DMS79 (cell line): Measurements from ENCODE around the gene CALHM3.
"Not testable (repeated sequence)": the region's sequence is repeated elsewhere in the genome, so short reads cannot be mapped to it uniquely, and the experiment has no call there.

Source experiments
- DNase-seq: peaks from one replicate; lab custom pipeline; 2025; lab: John Stamatoyannopoulos, UW

CALHM3 gene

GRCh38 chr10:103479135-103479534 lies at the start of gene CALHM3:
TSS of gene CALHM3 (minus strand) at chr10:103479240. CDS start at chr10:103479032, 208 bp downstream.
- no peak for DNase-seq

GRCh38 chr10:103528549-103528948 lies 49.5 kb upstream of the CALHM3 start:
- no peak for DNase-seq

- not testable (repeated sequence) for DNase-seq
These were observed 48.4 kb upstream of the CALHM3 start for GRCh38 chr10:103527476-103527875.

DNA sequence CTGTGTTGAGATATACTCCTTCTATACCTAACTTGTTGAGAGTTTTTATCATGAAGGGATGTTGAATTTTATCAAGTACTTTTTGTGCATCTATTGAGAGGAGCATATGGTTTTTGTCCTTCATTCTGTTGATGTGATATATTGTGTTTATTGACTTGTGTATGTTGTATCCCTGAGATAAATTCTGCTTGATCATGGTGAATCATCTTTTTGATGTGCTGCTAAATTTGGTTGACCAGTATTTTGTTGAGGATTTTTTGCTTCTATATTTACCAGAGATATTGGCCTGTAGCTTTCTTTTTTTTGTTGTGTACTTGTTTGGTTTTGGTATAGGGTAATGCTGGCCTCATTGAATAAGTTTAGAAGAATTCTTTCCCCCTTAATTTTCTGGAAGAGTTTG lies 46.9 kb upstream of the CALHM3 start:
- no peak for DNase-seq

DNA sequence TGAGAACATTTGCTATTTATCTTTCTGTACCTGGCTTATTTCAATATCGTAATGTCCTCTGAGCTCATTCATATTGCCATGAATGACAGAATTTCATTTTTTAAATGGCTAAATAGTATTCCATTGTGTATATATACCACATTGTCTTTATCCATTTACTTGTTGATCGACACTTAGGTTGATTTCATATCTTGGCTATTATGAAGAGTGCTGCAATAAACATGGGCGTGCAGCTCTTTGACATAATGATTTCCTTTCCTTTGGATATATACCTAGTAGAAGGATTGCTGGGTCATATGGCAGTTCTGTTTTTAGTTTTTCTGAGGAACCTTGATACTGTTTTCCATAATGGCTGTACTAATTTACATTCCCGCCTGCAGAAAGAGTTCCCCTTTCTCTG lies 44.6 kb upstream of the CALHM3 start:
- no peak for DNase-seq

GRCh38 chr10:103522006-103522405 lies 43.0 kb upstream of the CALHM3 start:
- DNase-seq, result not testable (repeated sequence)

DNA sequence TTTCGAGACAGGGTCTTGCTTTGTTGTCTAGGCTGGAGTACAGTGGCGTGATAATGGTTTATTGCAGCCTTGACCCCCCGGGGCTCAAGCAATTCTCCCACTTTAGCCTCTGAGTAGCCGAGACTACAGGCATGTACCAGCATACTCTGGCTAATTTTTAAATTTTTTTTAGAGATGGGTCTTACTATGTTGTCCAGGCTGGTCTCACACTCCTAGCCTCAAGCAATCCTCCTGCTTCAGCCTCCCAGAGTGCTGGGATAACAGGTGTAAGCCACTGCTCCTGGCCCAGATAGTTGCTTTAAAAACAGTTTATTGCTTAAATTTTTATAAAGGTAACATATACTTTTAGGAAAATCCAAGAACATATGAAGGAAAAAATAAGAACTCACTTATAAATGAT lies 40.8 kb upstream of the CALHM3 start:
- no peak for DNase-seq

- no peak for DNase-seq
These were observed 38.4 kb upstream of the CALHM3 start for GRCh38 chr10:103517234-103518085.

DNA sequence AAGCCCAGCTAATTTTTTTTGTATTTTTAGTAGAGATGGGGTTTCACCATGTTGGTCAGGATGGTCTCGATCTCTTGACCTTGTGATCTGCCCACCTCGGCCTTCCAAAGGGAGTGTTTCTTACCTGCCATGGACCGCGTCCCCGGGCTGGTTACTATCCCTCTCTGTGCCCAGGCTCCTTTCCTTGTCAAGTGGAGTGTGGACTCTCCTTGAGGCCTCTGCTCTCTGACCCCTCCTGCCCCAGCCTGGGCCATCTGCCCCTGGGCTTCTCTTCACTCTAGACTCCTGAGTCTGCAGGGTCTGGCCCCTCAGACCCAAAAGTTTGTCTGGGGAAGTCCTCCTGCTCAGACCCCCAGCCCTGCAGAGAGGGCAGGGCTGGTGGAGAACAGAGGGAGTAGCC lies 35.2 kb upstream of the CALHM3 start:
- DNase-seq, result no peak

GRCh38 chr10:103513380-103514060 lies 34.5 kb upstream of the CALHM3 start:
- no peak for DNase-seq

DNA sequence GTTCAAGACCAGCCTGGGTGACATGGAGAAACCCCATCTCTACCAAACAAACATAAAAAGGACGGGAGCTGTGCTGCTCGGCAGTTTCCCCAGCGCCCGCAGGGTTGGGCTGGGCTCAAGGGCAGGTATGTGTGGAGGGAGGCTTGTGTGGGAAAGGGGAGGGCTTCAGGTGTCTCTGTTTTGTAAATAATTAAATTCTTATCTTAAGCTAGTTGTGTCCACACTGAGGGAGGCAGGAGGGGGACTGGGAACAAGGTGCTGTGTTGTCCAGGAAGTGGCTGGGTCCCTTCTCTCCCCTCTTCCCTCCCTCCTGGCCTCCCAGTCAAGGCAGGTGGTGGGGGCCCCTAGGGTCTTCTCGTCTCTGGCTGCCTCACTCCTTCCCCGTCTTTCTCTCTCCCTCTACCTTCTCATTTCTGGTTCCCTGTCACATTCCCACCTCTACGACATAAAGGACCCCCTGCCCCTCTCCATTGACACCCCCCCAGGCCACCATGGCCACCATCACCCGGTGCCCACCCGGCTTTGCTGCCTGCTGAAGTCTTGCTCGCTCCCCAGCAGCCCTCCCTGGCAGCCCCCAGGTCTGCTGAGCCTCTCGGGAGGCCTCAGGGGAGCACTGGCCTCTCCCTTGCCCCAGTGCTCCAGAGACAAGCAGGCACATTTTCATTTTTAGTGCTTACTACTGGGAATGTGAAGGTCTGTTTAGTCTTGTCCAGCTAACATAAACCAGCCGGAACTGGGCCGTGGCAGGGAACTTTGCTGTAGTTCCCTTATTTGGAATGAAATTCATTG lies 33.7 kb upstream of the CALHM3 start:
- DNase-seq, result no peak

DNA sequence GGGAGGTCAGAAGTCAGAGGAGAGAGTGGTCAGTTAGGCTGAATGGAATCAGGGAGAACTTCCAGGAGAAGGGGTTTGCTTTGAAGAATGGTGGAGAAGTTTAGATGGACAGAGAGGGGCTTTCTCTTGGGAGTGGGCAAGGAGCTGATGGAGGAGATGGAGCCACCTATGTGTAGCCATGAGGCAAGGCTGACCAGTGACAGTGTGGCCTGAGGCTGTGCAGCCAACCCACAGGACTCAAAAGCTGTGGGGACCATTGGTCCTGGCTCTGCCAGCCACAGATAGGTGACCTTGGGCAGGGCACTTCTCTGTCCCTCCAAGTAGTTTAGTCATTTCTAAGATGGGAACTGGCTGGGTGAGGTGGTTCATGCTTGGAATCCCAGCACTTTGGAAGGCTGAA lies 33.1 kb upstream of the CALHM3 start:
- no peak for DNase-seq

DNA sequence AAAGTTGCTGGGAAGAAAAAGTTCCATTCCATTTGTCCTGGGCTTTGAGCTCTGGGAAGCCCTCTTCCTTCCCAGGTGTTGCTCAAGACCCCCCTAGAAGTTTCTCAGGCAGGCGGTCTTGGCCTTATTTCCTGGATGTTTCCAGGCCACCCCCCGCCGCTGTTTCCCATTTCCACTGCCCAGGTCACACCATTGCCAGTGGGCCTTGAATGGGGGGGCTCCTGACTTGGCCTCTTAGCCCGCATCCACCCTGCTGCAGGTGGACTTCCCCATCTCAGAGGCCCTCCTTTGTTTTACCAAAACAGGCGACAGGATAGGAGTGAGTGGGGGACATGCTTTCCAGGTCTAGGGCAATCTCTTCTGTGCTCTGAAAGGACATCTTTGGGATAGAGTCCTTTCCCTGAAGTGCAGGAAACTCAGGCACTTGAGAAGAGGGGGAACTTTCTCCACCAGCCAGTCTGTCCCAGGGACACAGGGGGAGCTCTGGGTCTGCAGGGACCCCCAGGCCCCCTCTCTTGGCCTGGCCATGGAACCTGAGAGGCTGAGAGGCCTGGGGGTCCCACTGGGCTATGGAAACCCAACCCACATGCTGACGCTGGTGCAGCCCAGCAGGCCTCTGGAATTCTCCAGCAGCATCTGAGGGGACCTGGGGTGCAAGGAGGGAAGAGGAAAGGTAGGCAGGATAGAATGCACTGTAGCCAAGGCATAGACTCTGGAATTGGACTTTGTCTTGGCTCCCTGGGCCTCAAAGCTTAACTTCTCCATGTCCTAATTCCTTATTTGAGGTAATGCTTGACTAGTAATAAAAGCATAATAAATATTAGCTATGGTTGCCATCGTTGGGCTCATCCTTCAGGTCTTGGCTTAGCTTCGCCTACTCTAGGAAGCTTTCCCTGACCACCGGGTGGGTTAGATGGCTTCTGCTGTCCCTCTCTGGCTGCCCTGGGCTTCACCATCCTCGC lies 32.0 kb upstream of the CALHM3 start:
- DNase-seq, result no peak

DNA sequence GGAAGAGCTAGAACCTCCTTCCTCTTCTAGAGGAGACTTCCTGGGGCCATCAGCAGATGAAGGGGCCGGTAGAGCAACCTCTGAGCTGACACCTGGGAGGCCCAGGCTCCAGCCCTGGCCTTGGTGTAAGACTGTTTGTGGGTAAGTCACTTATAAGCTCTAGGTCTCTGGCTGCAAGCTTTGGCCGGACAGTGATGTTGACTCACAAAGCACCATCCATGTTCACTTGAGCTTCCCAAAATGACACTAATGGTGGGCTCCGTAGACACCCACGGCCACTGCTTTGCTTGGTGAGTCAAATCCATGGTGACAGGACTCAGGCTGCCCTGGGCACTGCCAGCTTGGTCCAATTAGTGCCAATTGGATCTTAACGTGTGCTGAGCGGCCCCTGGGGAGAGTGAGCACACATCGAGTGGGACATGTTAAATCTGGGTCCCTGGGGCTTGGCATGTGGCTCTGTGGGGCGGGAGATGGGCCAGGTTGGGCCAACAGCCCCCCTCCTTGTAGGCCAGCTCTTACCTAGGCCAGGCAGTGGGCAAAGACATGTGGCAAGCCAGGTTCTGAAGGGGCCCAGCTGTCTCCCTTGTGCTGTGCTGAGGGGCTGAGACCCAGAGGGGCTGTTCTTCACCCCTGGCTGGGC lies 31.1 kb upstream of the CALHM3 start:
- DNase-seq, result no peak

DNA sequence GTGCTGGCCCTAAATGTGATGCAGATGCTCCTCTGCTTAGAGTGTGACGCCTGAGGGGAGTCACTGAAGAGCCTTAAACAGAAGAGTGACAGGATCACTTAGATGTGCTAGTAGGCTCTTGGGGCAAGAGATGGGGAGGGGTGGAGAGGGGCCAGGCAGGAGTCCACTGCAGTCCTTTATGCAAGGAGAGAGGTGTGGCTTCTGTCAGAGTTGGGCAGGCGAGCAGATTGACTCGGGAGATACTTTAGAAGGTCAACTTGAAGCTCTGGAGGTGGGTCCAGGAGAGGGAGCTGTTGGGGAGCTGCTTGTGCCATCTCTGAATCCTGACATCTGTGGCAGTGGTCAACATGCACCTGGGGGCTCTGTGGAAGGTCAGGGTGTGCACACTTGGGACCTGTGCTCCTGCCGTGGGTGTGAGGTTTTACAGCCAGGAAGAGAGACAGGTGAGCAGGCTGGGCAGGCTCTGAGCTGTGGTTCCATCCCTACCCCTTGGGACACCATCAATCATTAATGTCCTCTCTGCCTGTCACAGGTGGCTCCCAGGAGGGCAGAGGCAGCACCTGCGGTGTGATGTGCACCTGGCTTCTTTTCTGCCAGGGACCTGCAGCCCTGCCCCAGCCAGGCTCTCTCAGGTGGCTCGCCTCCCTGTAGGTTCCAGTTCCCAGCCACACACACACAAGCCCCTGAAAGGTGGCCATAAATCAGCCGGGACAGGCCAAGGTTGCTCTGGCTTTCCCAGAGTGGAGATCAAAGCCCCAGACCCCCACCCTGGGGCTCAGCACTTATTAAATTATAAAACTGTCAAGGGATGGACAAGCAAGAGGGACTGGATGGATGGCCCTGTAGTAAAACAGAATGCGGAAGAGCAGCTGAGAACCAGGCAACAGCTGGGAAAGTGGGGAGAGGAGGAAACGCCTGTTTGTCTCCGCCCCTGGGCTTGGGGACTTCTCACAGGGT lies 28.5 kb upstream of the CALHM3 start:
- DNase-seq, result no peak

- DNase-seq, result no peak
These were observed 27.0 kb upstream of the CALHM3 start for GRCh38 chr10:103506061-103506460.

GRCh38 chr10:103504181-103504783 lies 25.2 kb upstream of the CALHM3 start:
- DNase-seq, result no peak

- not testable (repeated sequence) for DNase-seq
These were observed 24.7 kb upstream of the CALHM3 start for GRCh38 chr10:103503777-103504176.
